Prostate gland (tissue), 2 donors: ENCODE measurements around the gene IL32.

ENCODE experiments used
- POLR2A ChIP-seq: fragments of 450-650 bp; IDR thresholded peaks from one replicate; pipeline ENCODE4 v1.6.1; 2016; ENCODE audit warnings: antibody characterized with exemption, mild to moderate bottlenecking
- POLR2AphosphoS5 ChIP-seq: sonication (generic); formaldehyde crosslinking; IDR thresholded peaks from one replicate; pipeline ENCODE4 v1.6.1; 2017; ENCODE audit warnings: antibody characterized with exemption
- TF ChIP-seq, protein P1 (sequence below), 4 experiments: fragments of 200-600 bp in 2 of 4; fragments of 450-650 bp in 2 of 4; sonication (generic) in 2 of 4; IDR thresholded peaks; 1 replicate in 3 of 4; 2 replicates in 1 of 4; pipeline ENCODE4 v1.5.1; 2016 to 2019; ENCODE audit warnings: antibody characterized with exemption in 4 of 4, mild to moderate bottlenecking in 2 of 4, moderate library complexity in 2 of 4

- TF ChIP-seq, protein P1, sequence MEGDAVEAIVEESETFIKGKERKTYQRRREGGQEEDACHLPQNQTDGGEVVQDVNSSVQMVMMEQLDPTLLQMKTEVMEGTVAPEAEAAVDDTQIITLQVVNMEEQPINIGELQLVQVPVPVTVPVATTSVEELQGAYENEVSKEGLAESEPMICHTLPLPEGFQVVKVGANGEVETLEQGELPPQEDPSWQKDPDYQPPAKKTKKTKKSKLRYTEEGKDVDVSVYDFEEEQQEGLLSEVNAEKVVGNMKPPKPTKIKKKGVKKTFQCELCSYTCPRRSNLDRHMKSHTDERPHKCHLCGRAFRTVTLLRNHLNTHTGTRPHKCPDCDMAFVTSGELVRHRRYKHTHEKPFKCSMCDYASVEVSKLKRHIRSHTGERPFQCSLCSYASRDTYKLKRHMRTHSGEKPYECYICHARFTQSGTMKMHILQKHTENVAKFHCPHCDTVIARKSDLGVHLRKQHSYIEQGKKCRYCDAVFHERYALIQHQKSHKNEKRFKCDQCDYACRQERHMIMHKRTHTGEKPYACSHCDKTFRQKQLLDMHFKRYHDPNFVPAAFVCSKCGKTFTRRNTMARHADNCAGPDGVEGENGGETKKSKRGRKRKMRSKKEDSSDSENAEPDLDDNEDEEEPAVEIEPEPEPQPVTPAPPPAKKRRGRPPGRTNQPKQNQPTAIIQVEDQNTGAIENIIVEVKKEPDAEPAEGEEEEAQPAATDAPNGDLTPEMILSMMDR (IDR thresholded peaks at IDR 0.05) = no peak
- TF ChIP-seq POLR2AphosphoS5 (no peak), POLR2A (no peak)
These were observed 14.4 kb upstream of the IL32 start for GRCh38 chr16:3051009-3051408.
